ENCODE results near the gene GP1BA. TPM values are rescaled to one million over a fixed set of nuclear protein-coding genes. Genes with fewer than 3 reads are reported as not detected.
"Not testable (repeated sequence)": the region's sequence is repeated elsewhere in the genome, so short reads cannot be mapped to it uniquely, and the experiment has no call there.

Gene GP1BA
- total RNA-seq, 4 donors from 2014 or later, result not detected

DNA sequence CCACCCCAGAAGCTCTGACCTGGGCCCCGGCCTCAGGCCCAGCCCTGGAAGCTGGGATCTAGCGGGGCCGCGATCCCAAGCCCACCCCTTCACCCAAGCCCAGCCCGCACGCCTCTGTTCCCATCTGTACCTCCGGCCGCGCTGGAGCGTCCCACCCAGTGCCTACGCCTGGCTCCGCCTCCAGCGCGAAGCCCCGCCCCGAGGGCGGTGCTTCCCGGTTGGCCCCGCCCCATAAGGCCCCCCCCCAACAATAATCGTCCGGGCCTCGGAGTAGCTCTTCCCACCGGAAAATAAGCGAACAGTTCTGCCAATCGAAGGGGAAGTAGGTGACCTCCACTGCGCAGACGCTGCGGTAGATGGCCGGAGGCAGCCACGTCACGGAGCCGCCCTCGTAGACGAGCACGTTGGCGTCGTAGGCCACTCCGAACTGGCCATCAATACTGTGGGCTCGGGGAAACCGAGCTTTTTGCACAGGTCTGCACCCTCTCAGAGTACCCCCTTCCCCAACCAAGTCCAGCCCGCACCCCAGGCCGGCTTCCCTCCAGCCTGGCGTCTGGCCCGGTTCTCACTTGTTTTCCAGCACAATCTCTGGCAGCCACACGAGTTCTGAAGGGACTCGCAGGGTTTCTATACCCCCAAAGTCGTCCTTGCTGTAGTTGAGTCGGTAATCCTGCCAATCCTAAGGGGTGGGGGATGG is 30.3 kb upstream of the GP1BA start:
- no peak for DNase-seq (ENCODE audit: low spot score)
- TF ChIP-seq, protein P1, sequence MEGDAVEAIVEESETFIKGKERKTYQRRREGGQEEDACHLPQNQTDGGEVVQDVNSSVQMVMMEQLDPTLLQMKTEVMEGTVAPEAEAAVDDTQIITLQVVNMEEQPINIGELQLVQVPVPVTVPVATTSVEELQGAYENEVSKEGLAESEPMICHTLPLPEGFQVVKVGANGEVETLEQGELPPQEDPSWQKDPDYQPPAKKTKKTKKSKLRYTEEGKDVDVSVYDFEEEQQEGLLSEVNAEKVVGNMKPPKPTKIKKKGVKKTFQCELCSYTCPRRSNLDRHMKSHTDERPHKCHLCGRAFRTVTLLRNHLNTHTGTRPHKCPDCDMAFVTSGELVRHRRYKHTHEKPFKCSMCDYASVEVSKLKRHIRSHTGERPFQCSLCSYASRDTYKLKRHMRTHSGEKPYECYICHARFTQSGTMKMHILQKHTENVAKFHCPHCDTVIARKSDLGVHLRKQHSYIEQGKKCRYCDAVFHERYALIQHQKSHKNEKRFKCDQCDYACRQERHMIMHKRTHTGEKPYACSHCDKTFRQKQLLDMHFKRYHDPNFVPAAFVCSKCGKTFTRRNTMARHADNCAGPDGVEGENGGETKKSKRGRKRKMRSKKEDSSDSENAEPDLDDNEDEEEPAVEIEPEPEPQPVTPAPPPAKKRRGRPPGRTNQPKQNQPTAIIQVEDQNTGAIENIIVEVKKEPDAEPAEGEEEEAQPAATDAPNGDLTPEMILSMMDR (IDR thresholded peaks at IDR 0.05), result no peak
- no peak for ATAC-seq (ENCODE audit: low FRiP score)

DNA sequence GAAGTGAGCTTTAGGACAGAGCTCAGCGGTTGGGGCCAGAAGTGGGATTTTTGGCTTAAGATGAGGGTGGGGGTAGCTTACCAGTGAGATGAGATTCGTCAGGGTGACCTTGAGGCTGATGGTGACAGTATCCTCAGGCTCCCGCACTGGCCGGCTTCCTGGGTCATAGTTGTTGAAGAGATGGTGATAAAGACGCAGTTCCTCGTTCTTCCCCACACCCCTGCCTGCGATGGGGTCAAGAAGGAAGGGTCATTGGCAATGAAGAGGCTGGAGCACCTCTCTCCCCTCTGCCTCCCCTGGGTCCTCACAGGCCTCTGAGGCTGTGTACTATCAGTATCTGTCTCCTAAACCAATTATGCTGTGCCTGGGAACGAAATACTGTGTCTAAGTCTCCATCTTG is 29.5 kb upstream of the GP1BA start:
- TF ChIP-seq, protein P1 (IDR thresholded peaks at IDR 0.05), result no peak
- ATAC-seq (ENCODE audit: low FRiP score), result no peak
- DNase-seq (ENCODE audit: low spot score), result no peak

DNA sequence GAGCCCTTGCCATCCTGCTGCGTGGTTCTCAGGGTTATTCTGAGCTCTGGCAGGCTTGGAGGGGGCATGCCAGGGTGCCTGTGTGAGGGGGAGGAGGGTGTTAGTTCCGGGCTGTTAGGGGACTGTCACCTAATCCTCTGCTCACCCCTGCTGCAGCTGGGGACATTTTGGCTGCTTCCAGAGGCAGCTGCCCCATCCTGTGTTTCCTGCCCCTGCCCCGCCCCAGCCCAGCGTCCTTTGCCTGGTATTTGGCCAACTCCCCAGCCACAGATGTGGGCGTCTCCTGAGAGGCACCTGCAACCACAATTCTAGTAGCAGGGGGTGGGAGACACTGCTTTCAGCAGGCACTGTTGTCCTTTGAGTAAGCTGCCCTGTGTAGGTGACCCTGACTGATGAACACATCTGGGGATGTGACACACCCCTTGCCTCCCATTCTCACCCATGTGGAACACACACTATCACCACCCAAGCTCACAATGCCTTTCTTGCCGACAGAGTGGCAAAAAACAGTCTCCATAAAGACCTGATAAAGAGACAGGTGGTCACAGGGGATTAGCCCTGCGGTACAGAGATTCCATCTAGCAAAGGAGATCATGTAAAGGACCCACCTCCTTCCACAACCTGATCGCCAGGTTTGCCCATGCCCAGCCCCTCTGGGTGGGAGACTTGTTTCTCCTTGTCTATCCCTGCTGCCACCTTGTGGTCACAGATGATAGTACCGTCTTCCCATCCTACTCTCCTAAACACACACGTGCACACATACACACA is 28.8 kb upstream of the GP1BA start, which contains the start of gene CHRNE:
CHRNE (minus strand) TSS at position 48 of the 768 bp plus-strand sequence; CDS start at position 13, 35 bp downstream.
- DNase-seq (ENCODE audit: low spot score), result peak; percentile 88
- ATAC-seq (ENCODE audit: low FRiP score), result no peak
- TF ChIP-seq, protein P1 (IDR thresholded peaks at IDR 0.05), result peak in 2 of 3 donors; percentile 21 to 40

DNA sequence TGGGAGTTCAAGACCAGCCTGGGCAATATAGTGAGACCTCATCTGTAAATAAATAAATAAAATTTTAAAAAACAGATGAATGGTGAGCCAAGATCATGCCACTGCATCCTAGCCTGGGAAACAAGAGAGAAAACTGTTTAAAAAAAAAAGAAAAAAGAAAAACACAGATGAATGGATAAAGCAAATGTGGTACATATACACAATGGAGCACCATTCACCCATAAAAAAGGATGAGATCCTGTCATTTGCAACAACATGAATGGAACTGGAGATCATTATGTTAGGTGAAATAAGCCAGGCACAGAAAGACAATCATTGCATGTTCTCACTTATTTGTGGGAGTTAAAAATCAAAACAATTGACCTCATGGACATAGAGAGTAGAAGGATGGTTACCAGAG is 25.4 kb upstream of the GP1BA start:
- not testable (repeated sequence) for DNase-seq (ENCODE audit: low spot score); ATAC-seq (ENCODE audit: low FRiP score)

DNA sequence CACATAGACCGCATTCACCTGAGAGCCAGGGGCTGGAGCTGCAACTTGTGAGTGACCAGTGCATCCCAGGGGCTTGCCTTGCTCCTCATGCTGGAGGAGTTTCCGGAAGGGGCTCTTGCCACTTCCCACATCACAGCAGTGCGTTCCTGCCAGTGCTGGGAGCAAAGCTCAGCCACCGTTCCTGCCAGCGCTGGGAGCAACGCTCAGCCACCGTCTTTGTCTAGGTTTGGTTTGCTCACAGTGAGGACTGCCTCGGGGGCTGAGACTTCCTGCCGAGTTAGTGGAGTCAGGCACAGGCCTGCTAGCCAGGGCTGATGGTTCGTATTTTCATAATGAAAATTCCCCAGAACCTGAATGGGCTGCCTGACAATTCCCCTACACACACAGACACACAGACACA is 23.8 kb upstream of the GP1BA start:
- ATAC-seq (ENCODE audit: low FRiP score) (no peak), DNase-seq (ENCODE audit: low spot score) (no peak)
- TF ChIP-seq, protein P1 (IDR thresholded peaks at IDR 0.05), result no peak

DNA sequence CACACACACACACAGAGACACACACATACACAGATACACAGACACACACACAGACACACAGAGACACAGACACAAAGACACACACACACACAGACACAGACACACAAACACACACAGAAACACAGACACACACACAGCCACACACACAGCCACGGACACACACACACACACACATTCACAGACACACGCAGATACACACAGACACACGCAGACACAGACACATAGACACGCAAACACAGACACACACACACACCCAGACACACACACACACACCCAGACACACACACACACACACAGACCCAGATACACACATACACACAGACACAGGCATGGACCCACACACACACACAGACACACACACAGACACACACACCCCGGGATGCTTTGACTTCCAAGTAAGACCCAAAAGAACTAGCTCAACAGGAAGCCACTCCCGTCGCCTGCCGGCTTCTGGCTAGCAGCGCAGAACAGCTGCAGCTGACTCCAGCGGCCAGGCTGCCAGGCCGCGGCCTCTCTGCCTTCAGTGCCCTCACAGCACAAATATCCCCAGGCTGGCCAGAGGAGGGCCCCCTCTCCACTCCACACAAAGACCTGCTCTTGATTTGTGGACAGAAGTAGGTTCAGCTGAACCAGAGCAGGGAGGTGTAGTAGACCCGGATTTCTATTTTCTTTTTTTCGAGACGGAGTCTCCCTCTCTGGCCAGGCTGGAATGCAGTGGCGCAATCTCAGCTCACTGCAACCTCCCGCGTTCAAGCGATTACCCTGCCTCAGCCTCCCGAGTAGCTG is 23.2 kb upstream of the GP1BA start:
- peak; percentile 97 for ATAC-seq (ENCODE audit: low FRiP score)
- DNase-seq (ENCODE audit: low spot score), result peak; percentile 58
- TF ChIP-seq, protein P1 (IDR thresholded peaks at IDR 0.05), result peak in 1 of 3 donors; percentile 37

DNA sequence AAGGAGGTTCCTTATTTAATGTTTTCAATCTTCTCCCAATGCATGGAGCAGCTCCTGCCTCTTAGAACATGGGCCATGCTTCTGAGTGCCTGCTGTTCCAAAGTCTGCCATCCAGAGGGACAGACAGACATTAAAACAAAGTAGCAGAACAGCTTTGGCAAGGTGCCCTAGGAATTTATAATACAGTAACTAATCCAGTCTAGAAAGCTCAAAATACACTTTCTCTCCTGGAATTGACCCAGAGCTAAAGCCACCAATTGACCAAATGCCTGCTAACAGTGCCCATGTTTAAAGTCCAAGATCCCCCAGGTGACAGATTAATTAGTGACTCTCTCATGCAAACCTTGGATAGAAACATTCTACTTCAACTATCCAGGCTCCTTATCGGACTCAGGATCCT is 18.1 kb upstream of the GP1BA start:
- TF ChIP-seq, protein P1 (IDR thresholded peaks at IDR 0.05), result no peak
- ATAC-seq (ENCODE audit: low FRiP score) (no peak), DNase-seq (ENCODE audit: low spot score) (no peak)

DNA sequence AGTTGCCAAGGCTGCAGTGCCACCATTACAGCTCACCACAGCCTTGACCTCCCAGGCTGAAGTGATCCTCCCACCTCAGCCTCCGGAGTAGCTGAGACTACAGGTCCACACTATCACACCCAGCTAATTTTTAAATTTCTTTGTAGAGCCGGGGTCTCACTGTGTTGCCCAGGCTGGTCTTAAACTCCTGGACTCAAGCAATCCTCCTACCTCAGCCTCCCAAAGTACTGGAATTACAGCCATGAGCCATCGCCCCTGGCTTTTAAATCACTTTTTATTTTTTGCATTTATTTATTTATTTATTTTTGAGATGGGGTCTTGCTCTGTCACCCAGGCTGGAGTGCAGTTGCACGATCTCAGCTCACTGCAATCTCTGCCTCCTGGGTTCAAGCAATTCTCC is 17.5 kb upstream of the GP1BA start:
- ATAC-seq (ENCODE audit: low FRiP score), result not testable (repeated sequence)

More for the DNA sequence above, 17.5 kb upstream of the GP1BA start:
- DNase-seq (ENCODE audit: low spot score), result not testable (repeated sequence)

Measured in omental fat pad (tissue), 4 donors.